ENCODE results near the gene RFC4.

Gene RFC4

DNA sequence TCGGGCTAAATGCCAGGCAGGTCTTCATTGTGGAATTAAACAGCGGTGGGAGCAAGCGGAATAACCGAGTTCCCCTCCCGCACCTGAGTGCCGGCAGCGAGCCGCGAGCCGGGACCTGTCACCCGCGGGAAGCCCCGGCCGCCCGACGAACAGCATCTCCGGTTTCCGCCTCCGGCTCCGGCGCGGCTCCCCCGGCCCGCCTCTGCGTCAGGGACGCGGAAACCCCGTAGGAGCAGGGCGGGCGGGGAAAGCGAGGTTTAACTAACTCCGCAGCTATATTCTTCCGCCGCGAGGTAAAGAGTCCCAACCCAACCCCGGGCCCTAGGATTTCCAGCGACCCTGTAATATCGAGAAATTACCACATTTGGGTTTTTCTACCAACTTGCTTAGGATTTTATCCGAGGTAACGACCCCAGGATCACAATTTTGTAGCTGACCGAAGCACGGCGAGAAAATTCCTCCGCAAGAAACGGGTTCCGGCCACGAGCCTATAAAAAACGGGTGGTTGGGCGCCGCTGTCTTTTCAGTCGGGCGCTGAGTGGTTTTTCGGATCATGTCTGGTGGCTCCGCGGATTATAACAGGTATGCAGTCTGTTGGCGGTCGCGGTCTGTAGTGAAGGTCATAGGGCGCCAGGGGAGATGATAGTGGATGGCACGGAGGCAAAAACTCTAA is 23.1 kb downstream of the RFC4 start, which contains the start of gene EIF4A2:
TSS of gene EIF4A2 (plus strand) at position 520 of the 673 bp plus-strand sequence. CDS start at position 554, 34 bp downstream.
- H3K4me3 ChIP-seq (ENCODE audit: low read depth, low read length) = peak within 1 kb of the TSS; percentile 100
- peak; percentile 76 for DNase-seq (ENCODE audit: low read depth)
- in situ Hi-C loops (cut with HindIII; ENCODE audit: low sequenced_read_pairs) = no loop called here
- TF ChIP-seq, protein P1, sequence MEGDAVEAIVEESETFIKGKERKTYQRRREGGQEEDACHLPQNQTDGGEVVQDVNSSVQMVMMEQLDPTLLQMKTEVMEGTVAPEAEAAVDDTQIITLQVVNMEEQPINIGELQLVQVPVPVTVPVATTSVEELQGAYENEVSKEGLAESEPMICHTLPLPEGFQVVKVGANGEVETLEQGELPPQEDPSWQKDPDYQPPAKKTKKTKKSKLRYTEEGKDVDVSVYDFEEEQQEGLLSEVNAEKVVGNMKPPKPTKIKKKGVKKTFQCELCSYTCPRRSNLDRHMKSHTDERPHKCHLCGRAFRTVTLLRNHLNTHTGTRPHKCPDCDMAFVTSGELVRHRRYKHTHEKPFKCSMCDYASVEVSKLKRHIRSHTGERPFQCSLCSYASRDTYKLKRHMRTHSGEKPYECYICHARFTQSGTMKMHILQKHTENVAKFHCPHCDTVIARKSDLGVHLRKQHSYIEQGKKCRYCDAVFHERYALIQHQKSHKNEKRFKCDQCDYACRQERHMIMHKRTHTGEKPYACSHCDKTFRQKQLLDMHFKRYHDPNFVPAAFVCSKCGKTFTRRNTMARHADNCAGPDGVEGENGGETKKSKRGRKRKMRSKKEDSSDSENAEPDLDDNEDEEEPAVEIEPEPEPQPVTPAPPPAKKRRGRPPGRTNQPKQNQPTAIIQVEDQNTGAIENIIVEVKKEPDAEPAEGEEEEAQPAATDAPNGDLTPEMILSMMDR (IDR thresholded peaks at IDR 0.05; ENCODE audit: low read depth, low read length, missing control alignments) = no peak

DNA sequence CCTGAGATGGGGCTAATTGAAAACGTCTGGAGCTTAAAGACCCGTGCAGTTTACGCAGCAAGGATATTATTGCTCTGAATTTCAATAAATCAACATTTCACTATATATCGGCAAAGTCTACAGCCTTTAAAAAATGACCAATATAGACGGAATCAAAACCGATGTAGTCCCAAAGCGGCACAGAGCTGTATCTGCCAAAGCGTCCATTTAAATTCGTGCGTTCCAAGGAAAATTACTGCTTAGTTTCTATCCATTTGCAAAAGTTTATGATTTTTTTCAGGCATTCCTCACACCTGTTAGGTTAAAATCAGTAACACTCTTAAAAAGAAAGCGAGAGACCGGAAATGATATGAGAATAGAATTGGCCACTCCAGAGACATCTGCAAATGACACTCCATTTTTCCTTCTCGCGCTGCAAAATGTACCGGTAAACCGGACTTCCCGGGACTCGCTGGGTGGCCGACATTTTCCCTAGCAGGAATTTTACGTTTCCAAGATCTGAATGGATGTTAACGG is 23.7 kb downstream of the RFC4 start:
- DNase-seq (ENCODE audit: low read depth) = no peak
- peak overlapping the region; percentile 100 for H3K4me3 ChIP-seq (ENCODE audit: low read depth, low read length)
- TF ChIP-seq, protein P1 (IDR thresholded peaks at IDR 0.05; ENCODE audit: low read depth, low read length, missing control alignments) = no peak
- in situ Hi-C loops (cut with HindIII; ENCODE audit: low sequenced_read_pairs) = no loop called here

DNA sequence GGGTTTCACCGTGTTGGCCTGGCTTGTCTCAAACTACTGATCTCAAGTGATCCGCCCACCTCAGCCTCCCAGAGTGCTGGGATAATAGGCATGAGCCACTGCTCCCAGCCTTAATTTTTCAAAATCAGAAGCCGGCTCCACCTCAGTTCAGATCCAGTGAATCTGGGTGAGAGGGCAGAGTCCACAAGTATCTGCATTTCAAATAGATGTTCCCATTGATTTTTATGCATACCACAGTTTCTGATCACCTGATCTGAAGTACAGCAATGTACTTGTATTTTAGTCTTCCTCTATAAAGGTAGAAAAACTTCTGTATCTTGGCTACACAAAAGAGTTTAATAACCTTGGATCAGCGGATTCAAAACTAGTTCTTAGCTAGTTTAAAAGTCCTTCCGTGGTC is 27.1 kb downstream of the RFC4 start:
- TF ChIP-seq, protein P1 (IDR thresholded peaks at IDR 0.05; ENCODE audit: low read depth, low read length, missing control alignments) = no peak
- no peak for DNase-seq (ENCODE audit: low read depth)
- in situ Hi-C loops (cut with HindIII; ENCODE audit: low sequenced_read_pairs) = no loop called here
- no peak overlapping the region for H3K4me3 ChIP-seq (ENCODE audit: low read depth, low read length)

DNA sequence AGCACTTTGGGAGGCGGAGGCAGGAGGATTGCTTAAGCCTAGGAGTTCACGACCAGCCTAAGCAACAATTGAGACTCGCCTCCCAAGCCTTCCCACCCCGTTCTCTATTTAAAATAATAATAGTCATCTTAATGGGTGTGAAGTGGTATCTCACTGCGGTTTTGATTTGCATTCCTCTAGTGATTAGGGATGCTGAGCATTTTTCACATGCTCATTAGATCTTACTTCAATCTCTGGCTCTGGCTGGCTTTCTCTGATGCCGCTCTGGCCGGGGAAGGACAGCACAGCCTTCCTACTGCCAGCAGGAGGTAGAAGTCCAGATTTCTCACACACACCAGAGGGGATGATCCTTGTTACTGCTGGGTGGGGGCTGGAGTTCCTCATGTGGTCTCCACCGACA is 30.3 kb downstream of the RFC4 start:
- H3K4me3 ChIP-seq (ENCODE audit: low read depth, low read length) = no peak overlapping the region
- no peak for DNase-seq (ENCODE audit: low read depth)
- TF ChIP-seq, protein P1 (IDR thresholded peaks at IDR 0.05; ENCODE audit: low read depth, low read length, missing control alignments) = peak; percentile 10
- in situ Hi-C loops (cut with HindIII; ENCODE audit: low sequenced_read_pairs) = no loop called here

DNA sequence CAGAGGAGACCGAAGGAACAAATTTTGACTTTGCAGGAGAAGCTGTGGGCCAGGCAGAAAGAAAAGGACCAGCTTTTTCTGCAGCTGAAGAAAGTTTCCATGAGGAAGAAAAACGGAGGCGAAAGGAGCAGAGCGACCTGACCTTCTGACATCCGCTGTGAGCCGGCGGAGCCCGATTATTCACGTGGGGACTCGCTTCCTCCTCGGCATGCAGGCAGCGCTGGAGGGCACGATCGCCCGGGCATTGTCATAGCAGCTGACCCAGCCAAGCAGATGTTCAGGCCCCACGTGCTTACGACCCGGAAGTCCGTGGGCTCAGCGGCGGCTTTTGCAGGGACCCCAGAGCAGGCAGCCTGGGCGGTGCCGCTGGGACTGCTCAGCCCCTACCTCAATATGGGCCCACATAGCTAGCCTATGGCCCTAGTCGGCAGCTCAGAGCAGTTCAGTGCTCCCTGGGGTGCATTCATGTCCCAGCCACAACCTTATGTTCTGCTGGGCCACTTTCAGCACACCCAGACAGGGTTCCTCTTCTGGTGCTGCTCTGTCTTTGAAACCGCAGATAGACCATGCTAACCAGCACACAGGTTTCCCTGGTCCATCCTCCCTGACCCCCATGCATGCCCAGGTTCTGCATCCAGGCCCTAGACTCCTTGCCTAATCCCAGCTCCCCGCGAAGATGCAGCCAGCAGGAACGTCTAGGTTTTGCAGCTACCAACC is 33.4 kb downstream of the RFC4 start:
- TF ChIP-seq, protein P1 (IDR thresholded peaks at IDR 0.05; ENCODE audit: low read depth, low read length, missing control alignments) = no peak
- in situ Hi-C loops (cut with HindIII; ENCODE audit: low sequenced_read_pairs) = no loop called here
- DNase-seq (ENCODE audit: low read depth) = no peak
- peak overlapping the region; percentile 32 for H3K4me3 ChIP-seq (ENCODE audit: low read depth, low read length)

DNA sequence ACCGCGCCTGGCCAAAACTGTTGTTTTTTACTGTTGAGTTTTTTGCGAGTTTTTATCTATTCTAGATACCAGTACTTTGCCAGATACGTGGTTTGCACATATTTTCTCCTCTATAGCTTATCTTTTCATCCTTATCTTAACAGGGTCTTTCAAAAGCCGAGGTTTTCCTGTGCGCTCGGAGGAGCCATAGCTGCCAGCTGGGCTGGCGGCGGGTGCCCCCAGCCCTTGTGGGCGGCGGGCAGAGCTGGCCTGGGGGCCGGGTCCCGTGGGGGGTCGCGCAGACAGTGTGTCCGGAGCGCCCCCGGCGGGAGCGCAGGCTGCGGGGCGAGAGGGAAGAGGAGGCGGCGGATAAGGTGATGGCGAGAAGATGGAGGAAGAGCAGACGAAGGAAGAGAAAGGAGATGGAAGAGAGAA is 34.0 kb downstream of the RFC4 start:
- in situ Hi-C loops (cut with HindIII; ENCODE audit: low sequenced_read_pairs) = no loop called here
- DNase-seq (ENCODE audit: low read depth) = no peak
- H3K4me3 ChIP-seq (ENCODE audit: low read depth, low read length) = peak overlapping the region; percentile 32
- TF ChIP-seq, protein P1 (IDR thresholded peaks at IDR 0.05; ENCODE audit: low read depth, low read length, missing control alignments) = no peak
